Adrenal gland (tissue), 5 donors: ENCODE measurements around the gene DCAF6.

Experiments used
- POLR2A ChIP-seq, 2 donors: fragments of 450-650 bp; IDR thresholded peaks; one replicate each; pipeline ENCODE4 v1.6.1; 2017; ENCODE audit warnings: antibody characterized with exemption in 2 of 2, mild to moderate bottlenecking in 2 of 2, moderate library complexity in 1 of 2
- TF ChIP-seq, protein P1 (sequence below), 6 experiments: fragments of 450-650 bp in 4 of 6; fragments of 200-600 bp in 2 of 6; sonication (generic) in 1 of 6; IDR thresholded peaks; 1 replicate in 5 of 6; 2 replicates in 1 of 6; pipeline versions ENCODE4 v1.5.1 to v1.8.0; 2016 to 2021; ENCODE audit warnings: antibody characterized with exemption in 6 of 6, mild to moderate bottlenecking in 2 of 6, moderate library complexity in 1 of 6
- donor health status: DM: no; HTN: no; CAD: no.

DNA sequence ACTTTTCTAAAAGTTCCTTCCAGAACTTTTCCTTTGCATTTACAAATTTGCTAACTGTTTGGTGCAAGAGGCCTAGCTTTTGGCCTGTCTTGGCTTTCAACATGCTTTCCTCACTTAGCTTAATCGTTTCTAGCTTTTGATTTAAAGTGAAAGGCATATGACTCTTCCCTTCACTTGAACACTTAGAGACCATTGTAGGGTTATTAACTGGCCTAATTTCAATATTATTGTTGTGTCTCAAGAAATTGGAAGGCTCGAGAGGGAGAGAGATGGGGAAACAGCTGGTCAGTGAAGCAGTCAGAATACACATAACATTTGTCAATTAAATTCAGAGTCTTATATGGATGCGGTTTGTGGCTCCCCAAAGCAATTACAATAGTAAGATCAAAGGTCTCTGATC is 63.4 kb downstream of the DCAF6 start:
- TF ChIP-seq, protein P1, sequence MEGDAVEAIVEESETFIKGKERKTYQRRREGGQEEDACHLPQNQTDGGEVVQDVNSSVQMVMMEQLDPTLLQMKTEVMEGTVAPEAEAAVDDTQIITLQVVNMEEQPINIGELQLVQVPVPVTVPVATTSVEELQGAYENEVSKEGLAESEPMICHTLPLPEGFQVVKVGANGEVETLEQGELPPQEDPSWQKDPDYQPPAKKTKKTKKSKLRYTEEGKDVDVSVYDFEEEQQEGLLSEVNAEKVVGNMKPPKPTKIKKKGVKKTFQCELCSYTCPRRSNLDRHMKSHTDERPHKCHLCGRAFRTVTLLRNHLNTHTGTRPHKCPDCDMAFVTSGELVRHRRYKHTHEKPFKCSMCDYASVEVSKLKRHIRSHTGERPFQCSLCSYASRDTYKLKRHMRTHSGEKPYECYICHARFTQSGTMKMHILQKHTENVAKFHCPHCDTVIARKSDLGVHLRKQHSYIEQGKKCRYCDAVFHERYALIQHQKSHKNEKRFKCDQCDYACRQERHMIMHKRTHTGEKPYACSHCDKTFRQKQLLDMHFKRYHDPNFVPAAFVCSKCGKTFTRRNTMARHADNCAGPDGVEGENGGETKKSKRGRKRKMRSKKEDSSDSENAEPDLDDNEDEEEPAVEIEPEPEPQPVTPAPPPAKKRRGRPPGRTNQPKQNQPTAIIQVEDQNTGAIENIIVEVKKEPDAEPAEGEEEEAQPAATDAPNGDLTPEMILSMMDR (IDR thresholded peaks at IDR 0.05), result no peak
- TF ChIP-seq POLR2A (IDR thresholded peaks at IDR 0.05), result no peak
